ENCODE results near the gene TCF15. TPM values are rescaled to one million over a fixed set of nuclear protein-coding genes. Genes with fewer than 3 reads are reported as not detected.

The TCF15 gene
- total RNA-seq, 2 donors from 2014 or later: not detected

- DNase-seq (no peak), ATAC-seq (replicated peaks in 1 of 2) (no peak)
- Mint-ChIP-seq H3K4me1 (ENCODE audit: low read depth) (no peaks in the 10 kb centered on the region), H3K27ac (no peak overlapping the region), H3K27me3 (ENCODE audit: low read depth) (peaks cover 9% of the 10 kb centered on the region), H3K9me3 (no peaks in the 10 kb centered on the region), H3K4me3 (no peak overlapping the region), H3K36me3 (ENCODE audit: insufficient read depth in 2 of 2) (no peaks in the 10 kb centered on the region)
Observed at GRCh38 chr20:635028-635892, 25.2 kb upstream of the TCF15 start.

GRCh38 chr20:634148-634925, 24.2 kb upstream of the TCF15 start:
- no peak for ATAC-seq (replicated peaks in 1 of 2)
- H3K4me3 Mint-ChIP-seq: no peak overlapping the region

DNA sequence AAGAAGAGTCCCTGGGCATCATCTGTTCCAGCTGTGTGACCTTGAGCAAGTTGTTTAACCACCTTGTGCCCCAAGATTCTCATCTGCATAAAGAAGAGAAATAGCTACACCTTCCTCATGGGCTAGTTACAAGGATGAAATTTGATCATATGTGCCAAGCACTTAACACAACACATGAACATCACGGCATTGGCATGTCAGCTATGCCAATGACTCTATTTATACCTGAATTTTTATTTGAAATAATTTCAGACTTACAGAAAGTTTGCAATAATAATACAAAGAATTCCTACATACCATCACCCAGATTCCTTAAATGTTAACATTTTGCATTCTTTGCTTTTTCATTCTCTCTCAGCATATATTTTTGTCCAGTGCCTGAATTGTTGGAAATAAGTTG, 21.0 kb upstream of the TCF15 start:
- Mint-ChIP-seq H3K4me1 (ENCODE audit: low read depth) (no peaks in the 10 kb centered on the region), H3K27ac (no peak overlapping the region), H3K9me3 (no peaks in the 10 kb centered on the region), H3K27me3 (ENCODE audit: low read depth) (no peaks in the 10 kb centered on the region), H3K4me3 (no peak overlapping the region), H3K36me3 (ENCODE audit: insufficient read depth in 2 of 2) (no peaks in the 10 kb centered on the region)
- ATAC-seq (replicated peaks in 1 of 2) (no peak), DNase-seq (no peak)

More at GRCh38 chr20:634148-634925, 24.2 kb upstream of the TCF15 start:
- H3K27ac Mint-ChIP-seq: no peak overlapping the region
- peaks cover 6% of the 10 kb centered on the region for H3K27me3 Mint-ChIP-seq (ENCODE audit: low read depth)
- H3K36me3 Mint-ChIP-seq (ENCODE audit: insufficient read depth in 2 of 2): no peaks in the 10 kb centered on the region
- no peak for DNase-seq
- H3K4me1 Mint-ChIP-seq (ENCODE audit: low read depth): no peaks in the 10 kb centered on the region
- H3K9me3 Mint-ChIP-seq: no peaks in the 10 kb centered on the region

DNA sequence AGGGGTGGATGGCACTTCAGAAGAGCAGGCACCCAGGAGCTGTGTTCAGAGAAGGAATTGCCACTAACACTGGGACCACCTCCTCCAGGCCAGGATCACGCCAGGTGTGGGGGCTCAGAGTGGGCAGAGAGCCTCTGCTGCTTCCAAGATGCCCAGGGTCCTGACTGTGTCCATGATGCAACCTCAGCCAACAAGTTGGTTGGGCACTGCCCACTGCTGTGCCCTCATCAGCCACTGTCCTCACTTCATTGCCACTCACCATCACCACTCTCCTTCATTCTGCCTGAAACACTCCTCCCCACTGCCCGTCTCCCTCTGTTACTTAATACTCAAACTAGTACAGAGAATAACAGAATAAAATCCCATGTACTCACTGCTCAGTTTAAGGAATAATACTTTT, 16.5 kb upstream of the TCF15 start:
- Mint-ChIP-seq H3K36me3 (ENCODE audit: insufficient read depth in 2 of 2) (no peaks in the 10 kb centered on the region), H3K4me3 (no peak overlapping the region), H3K9me3 (no peaks in the 10 kb centered on the region), H3K4me1 (ENCODE audit: low read depth) (no peaks in the 10 kb centered on the region), H3K27me3 (ENCODE audit: low read depth) (peaks cover 18% of the 10 kb centered on the region), H3K27ac (no peak overlapping the region)
- no peak for ATAC-seq (replicated peaks in 1 of 2)
- no peak for DNase-seq

DNA sequence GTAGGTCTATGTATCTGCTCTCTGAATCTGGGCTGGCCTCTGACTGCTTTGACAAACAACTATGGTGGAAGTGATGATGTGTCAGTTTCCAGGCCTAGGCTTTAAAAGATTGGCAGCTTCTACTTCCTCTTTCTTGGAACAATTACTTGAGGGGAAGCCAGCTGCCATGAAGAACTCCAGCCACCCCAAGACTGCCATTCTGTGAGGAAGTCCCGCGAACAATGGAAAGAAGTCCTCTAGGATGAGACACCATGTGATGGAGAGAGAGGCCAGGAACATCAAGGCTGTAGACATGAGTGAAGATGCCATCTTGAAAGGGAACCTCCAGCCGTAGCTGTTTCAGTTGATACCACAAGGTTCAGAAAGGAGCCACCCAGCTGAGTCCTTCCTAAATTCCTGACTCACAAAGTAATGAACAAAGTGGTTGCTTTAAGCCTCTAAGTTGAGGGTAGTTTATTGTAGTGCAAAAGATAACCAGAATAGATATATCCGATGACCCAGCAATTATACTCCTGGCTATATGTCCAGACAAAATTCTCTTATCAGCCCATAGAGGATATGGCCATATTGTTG, 15.3 kb upstream of the TCF15 start:
- peaks cover 30% of the 10 kb centered on the region for H3K27me3 Mint-ChIP-seq (ENCODE audit: low read depth)
- no peaks in the 10 kb centered on the region for H3K9me3 Mint-ChIP-seq
- no peak for ATAC-seq (replicated peaks in 1 of 2)

GRCh38 chr20:623704-624103, 13.6 kb upstream of the TCF15 start:
- no peak for DNase-seq
- Mint-ChIP-seq H3K4me1 (ENCODE audit: low read depth) (no peaks in the 10 kb centered on the region), H3K36me3 (ENCODE audit: insufficient read depth in 2 of 2) (no peaks in the 10 kb centered on the region), H3K27ac (no peak overlapping the region), H3K27me3 (ENCODE audit: low read depth) (peaks cover 47% of the 10 kb centered on the region), H3K9me3 (no peaks in the 10 kb centered on the region), H3K4me3 (no peak overlapping the region)
- ATAC-seq (replicated peaks in 1 of 2): no peak

More for the DNA sequence above, 15.3 kb upstream of the TCF15 start:
- no peak for DNase-seq
- Mint-ChIP-seq H3K27ac (no peak overlapping the region), H3K4me3 (no peak overlapping the region), H3K4me1 (ENCODE audit: low read depth) (no peaks in the 10 kb centered on the region), H3K36me3 (ENCODE audit: insufficient read depth in 2 of 2) (no peaks in the 10 kb centered on the region)

DNA sequence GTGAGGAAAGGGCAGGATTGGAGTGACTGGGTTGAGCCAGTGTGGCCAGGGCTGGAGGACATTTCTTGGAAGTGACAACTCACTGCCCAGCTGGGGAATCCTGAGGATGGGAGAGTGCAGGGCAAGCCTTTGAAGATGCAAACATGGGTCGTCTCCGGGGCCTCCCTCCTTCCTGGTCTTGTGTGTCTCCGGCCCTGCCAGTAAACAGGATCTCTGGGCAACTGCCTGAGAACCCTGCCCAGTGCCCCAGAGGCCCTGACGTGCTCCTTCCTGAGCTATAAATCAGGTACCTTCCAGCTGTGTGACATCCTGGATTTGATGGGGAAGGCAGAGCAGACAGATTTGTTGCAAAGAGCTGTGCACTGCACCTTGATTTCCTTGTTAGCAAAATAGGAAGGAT, 12.9 kb upstream of the TCF15 start:
- H3K27me3 Mint-ChIP-seq (ENCODE audit: low read depth): peaks cover 54% of the 10 kb centered on the region
- ATAC-seq (replicated peaks in 1 of 2) (no peak), DNase-seq (no peak)
- H3K4me1 Mint-ChIP-seq (ENCODE audit: low read depth): no peaks in the 10 kb centered on the region
- no peak overlapping the region for H3K27ac Mint-ChIP-seq
- no peak overlapping the region for H3K4me3 Mint-ChIP-seq
- no peaks in the 10 kb centered on the region for H3K36me3 Mint-ChIP-seq (ENCODE audit: insufficient read depth in 2 of 2)
- H3K9me3 Mint-ChIP-seq: peaks cover 0 to under 1% of the 10 kb centered on the region in 2 donors

DNA sequence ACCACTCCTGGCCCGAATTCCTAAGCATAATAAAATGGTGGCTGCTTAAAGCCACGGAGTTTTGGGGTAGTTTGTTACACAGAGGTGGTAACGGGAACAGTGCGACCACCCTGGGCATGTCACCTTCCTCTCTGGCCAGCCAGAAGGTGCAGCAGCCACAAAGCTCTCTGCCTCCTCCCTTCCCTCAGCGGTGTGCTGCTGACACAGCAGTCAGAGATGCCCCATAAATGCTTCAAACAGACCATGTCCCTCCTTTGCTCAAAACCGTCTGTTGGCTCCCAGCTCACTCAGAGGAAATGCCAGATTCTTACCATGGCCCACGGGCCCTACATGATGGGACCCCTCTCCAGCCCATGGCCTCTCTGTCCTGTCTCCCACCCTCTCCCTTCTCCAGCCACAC, 12.1 kb upstream of the TCF15 start:
- no peaks in the 10 kb centered on the region for H3K4me1 Mint-ChIP-seq (ENCODE audit: low read depth)
- peaks cover 62% of the 10 kb centered on the region for H3K27me3 Mint-ChIP-seq (ENCODE audit: low read depth)
- H3K27ac Mint-ChIP-seq: no peak overlapping the region

DNA sequence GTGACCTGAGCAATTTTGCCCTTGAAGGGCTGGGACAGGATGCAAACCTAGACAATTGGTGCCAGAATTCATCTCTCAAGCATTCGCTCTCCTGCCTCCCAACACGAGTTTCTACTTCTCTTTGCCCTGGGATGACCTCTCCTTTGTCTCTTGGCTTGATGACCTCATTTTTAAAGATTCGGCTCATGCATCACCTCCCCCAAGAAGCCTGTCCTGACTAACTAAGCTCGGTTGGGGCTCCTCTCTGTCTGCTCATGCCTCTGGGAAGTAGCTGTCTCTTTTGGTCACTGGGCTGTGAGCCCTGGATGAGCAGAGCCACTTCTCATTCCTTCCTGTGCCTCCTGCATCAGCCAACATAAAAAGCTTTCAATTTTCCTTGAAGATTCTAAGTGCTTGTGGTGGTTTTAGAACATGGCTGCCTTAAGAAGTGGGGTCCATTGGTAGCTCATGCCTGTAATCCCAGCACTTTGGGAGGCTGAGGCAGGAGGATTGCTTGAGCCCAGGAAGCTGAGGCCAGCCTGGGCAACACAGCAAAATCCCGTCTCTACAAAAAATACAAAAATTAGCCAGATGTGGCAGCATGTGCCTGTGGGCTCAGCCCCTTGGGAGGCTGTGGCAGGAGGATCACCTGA, 11.1 kb upstream of the TCF15 start:
- Mint-ChIP-seq H3K36me3 (ENCODE audit: insufficient read depth in 2 of 2) (peaks cover 0 to 2% of the 10 kb centered on the region in 2 donors), H3K9me3 (peaks cover 1 to 5% of the 10 kb centered on the region in 2 donors), H3K4me3 (no peak overlapping the region), H3K4me1 (ENCODE audit: low read depth) (no peaks in the 10 kb centered on the region), H3K27me3 (ENCODE audit: low read depth) (peaks cover 64% of the 10 kb centered on the region), H3K27ac (no peak overlapping the region)
- no peak for DNase-seq
- no peak for ATAC-seq (replicated peaks in 1 of 2)

More for the DNA sequence above, 12.1 kb upstream of the TCF15 start:
- DNase-seq (no peak), ATAC-seq (replicated peaks in 1 of 2) (no peak)
- Mint-ChIP-seq H3K4me3 (no peak overlapping the region), H3K36me3 (ENCODE audit: insufficient read depth in 2 of 2) (peaks cover 0 to 2% of the 10 kb centered on the region in 2 donors), H3K9me3 (peaks cover 1 to 5% of the 10 kb centered on the region in 2 donors)

- H3K9me3 Mint-ChIP-seq: peaks cover 1 to 5% of the 10 kb centered on the region in 2 donors
Observed at GRCh38 chr20:620246-620645, 10.1 kb upstream of the TCF15 start.

DNA sequence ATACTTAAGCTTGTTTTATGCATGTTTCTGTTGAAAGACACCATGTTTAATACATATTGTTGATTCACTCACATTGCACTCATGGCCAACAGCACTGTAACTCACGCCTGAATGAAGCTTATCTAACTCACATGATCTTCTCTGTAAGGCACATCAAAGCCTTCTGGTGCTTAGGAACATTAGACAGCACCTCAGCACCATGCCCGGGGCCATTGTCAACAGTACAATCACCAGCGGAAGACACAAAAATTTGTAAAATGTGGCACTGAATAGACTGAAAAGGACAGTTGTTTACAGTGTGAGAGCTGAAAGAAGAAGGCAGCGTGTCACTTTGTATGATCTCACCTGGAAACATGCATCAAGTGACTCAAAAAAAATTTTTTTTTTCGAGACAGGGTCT, 8.9 kb upstream of the TCF15 start:
- H3K4me3 Mint-ChIP-seq: no peak overlapping the region
- DNase-seq (no peak), ATAC-seq (replicated peaks in 1 of 2) (no peak)
- no peak overlapping the region for H3K27ac Mint-ChIP-seq
- H3K9me3 Mint-ChIP-seq: peaks cover 1 to 5% of the 10 kb centered on the region in 2 donors
- H3K27me3 Mint-ChIP-seq (ENCODE audit: low read depth): peaks cover 72% of the 10 kb centered on the region
- peaks cover 0 to 2% of the 10 kb centered on the region in 2 donors for H3K36me3 Mint-ChIP-seq (ENCODE audit: insufficient read depth in 2 of 2)
- H3K4me1 Mint-ChIP-seq (ENCODE audit: low read depth): no peaks in the 10 kb centered on the region

More at GRCh38 chr20:620246-620645, 10.1 kb upstream of the TCF15 start:
- Mint-ChIP-seq H3K4me1 (ENCODE audit: low read depth) (no peaks in the 10 kb centered on the region), H3K27ac (no peak overlapping the region), H3K36me3 (ENCODE audit: insufficient read depth in 2 of 2) (peaks cover 0 to 2% of the 10 kb centered on the region in 2 donors), H3K4me3 (no peak overlapping the region), H3K27me3 (ENCODE audit: low read depth) (peaks cover 70% of the 10 kb centered on the region)
- ATAC-seq (replicated peaks in 1 of 2) (no peak), DNase-seq (no peak)

GRCh38 chr20:617934-618690, 8.0 kb upstream of the TCF15 start:
- no peak for ATAC-seq (replicated peaks in 1 of 2)
- peaks cover 0 to 2% of the 10 kb centered on the region in 2 donors for H3K36me3 Mint-ChIP-seq (ENCODE audit: insufficient read depth in 2 of 2)
- DNase-seq: no peak
- no peak overlapping the region for H3K27ac Mint-ChIP-seq
- H3K4me1 Mint-ChIP-seq (ENCODE audit: low read depth): no peaks in the 10 kb centered on the region
- H3K4me3 Mint-ChIP-seq: no peak overlapping the region
- peaks cover 81% of the 10 kb centered on the region for H3K27me3 Mint-ChIP-seq (ENCODE audit: low read depth)
- H3K9me3 Mint-ChIP-seq: peaks cover 1 to 5% of the 10 kb centered on the region in 2 donors

Data from activated T-cell treated with anti-CD3 and anti-CD28 coated beads, Interleukin-2, amount 50 U/mL, for 72 hours (primary cell).